Stimulated activated CD8-positive, alpha-beta memory T cell treated with anti-CD3 and anti-CD28 coated beads, Interleukin-2, amount 100 ng/mL, for 48 hours (primary cell): ENCODE measurements around the gene NOL4L.
"Not testable (repeated sequence)": the region's sequence is repeated elsewhere in the genome, so short reads cannot be mapped to it uniquely, and the experiment has no call there.

ENCODE experiments used
- DNase-seq, 2 donors: peaks; one replicate each; pipeline ENCODE4 v3.0.0-alpha.2; 2020; ENCODE audit warnings: low read depth in 2 of 2

NOL4L gene

DNA sequence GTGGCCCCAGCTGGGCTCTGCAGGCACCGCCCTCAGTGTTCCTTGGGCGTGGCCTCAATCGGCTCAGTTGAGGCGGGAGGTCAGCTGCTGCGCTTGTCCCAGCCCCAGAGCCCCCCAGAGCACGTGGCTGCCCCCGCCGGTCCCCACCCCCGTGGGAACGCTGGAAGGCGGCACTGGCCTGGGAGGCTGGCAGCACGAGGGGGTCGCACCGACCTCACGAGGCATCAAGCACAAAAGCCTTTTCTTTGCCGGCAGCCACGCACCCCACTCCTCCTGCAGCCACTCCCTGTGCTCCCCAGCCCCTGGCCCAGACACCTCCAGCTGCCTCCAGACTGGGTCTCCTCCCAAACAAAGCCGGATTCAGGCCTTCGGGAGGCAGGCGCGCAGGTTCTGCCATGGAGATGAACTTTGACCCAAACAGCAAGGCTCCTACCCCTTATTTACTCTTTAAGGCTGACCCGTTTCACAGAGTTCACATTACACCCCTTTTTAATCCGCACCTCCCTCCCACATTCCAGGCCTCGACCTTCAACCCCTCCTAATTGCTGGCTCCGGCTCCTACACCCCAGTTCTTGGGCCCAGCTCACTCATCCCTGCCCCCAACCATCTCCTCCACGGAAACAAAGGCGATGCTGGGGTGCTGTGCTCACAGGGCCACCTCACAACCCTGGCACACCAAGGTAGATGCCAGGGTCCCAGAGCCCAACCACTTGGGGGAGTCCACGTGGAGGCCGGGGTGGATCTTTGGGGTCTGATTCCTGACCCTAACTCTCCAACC is 111.7 kb downstream of the NOL4L start:
- DNase-seq, result no peak

DNA sequence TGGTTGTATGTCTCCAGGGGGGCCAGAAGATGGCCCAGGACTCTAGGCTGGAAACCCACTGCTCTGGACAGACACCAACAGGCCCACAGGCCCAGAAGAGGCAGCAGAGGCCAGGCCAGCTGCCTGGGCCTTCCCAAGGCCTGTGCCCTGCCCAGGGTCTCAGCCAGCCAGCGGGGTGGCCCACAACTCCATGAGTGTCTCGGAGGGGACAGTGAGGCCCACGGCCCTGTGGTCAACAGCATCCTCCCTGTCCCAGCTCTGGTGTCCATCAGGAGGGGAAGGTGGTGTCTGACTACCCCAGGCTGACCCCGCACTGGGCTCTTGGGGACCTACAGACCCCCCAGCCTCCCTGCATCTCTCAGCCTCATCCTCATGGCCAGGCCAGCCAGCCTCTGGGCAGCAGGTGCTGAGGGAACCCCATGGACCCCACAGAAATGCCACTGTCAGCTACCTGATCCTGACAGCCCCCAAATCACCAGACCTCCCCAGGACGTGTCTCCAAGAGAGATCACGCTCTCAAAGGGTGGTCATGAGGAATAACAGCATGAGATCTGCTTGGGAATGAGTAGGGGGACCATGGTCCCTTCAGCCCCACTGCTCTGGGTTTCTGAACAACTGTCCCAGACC is 112.4 kb downstream of the NOL4L start:
- DNase-seq, result no peak

- DNase-seq, result no peak
These were observed 114.2 kb downstream of the NOL4L start for GRCh38 chr20:32470940-32471339.

DNA sequence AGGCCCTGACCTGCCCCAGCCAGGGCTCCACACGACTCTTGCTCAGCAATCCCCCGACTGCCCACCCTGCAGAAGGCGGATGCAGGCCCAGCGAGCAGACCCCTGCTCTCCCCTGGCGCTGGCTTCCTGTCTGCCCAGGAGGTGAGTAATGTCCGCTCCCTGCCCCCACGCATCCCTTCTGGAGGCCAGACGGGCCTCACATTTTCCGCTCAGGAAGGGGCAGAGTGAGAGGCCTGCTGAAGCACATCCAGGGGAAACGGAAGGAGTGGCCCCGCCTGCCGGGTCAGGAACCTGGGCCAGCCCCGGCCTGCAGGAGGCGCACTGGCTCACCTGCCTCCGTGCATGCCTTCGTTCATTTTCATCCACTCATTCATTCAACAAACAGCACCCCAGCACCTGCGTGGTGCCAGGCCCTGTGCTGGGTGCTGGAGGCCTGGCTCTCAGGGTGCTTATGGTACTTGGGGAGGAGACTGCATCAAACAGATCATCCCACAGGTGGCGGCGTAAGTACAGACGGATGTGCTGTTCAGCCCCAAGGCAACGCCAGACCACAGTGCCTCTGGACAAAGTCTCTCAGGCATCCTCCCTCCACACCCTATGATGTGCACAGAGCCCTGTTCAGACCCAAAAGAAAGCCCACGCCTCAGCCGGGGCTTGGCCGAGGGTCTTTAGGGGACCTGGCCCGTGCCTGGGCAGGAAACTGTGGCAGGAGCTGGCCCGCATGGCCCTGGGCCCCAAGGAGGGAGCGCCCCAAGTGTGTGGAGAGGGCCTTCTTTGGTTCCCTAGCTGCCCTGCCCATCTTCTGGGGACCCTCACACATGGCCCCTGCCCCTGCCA is 114.9 kb downstream of the NOL4L start:
- no peak for DNase-seq

- DNase-seq, result no peak
These were observed 116.3 kb downstream of the NOL4L start for GRCh38 chr20:32468860-32469259.

- DNase-seq, result no peak
These were observed 116.9 kb downstream of the NOL4L start for GRCh38 chr20:32468313-32468640.

DNA sequence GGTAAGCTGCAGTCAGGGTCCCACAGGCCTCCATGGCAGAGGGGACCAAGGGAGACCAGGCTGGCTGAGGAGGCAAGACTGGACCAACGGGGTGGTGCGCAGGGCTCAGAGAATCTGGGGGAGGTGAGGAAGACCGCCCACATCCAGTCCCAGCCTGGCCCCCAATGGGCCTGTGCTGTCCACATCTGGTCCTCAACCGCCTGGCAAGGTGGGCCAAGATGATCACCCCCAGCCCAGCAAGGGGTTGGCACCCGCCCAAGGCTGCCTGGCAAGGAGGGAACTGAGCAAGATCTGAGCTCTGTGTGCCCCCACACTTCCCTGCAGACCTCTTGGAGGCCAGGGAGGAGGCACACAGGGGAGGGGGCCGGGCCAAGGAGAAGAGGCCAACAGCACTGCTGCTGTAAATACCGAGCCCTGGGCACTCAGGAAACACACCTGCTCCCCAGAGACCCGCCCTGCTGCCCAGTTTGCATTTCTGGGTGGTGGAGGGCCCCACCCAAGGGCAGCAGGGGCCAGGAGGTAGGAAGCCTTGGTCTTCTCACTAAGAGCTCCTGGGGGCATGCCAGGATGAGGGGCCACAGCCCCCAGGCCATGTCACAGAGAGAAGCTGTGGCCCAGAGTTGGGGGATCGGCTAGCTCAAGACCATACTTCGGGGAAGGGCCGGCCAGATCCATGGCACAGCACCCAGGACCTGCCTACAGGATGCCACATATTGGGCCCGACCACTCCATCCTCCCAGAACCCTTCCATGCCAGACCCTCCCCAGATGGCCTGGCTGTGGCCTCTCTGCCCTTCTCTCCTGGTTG is 117.4 kb downstream of the NOL4L start:
- no peak for DNase-seq

DNA sequence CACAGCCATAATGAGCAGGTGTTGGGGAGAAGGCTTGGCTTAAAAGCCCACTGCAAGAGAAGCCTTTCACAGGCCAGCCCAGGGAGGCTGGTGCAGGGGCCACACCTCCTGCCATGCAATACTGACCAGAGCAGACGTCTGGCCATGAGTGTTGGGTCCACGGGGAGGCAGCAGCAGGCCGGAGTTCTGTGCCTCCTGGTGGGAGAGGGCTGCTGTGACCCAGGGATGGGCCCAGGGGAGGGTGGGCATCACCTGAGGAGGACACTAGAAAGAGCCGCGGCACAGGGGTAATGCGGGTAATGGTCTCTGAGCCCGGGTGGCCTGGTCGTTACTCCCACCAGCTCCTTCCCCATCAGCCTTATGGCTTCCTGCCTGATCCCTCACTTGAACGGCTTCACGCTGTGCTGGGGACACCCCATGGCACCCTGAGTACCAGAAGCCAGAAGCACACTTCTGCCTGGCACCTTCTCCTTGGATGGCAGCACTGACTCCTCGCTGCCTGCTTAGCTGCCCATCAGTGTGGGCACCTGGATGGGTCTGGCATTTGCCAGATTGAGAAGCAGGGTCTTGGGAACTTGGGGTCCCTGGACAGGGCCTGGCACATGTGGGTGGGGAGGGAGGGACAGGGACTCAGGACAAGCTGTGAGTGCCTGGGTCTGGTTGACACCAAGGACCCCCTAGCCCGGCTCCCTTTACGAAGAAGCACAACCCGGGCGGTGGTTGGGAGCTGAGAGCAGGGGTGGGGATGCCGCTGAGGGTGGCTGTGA is 118.2 kb downstream of the NOL4L start:
- no peak for DNase-seq

DNA sequence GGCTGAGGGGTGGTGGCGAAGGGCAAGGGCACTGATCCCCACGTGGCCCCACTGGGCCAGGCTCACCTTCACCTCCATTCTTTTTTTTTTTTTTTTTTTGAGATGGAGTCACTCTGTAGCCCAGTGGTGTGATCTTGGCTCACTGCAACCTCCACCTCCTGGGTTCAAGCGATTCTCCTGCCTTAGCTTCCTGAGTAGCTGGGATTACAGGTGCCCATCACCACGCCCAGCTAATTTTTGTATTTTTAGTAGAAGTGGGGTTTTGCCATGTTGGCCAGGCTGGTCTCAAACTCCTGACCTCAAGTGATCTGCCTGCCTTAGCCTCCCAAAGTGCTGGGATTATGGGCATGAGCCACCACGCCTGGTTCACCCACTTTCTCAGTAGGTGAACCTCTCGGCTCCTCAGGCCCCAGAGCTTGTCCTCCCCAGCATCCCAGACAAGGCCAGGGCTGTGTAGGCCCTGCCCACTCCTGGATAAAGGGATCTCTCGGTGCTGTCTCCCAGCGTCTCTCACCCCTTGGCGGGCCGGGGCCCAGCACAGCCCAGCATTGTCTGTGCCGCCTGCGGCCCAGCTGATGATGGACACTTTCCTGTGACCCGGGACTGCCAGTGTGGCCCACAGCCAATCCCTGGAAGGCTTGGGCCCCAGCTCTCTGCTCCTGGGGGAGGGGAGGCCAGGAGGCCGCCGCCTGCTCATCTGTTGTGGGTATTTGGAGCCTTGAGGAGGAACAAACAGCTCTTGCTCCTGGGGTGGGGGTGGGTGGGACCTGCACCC is 119.0 kb downstream of the NOL4L start:
- not testable (repeated sequence) for DNase-seq

GRCh38 chr20:32465092-32465900 is 119.8 kb downstream of the NOL4L start:
- no peak for DNase-seq

DNA sequence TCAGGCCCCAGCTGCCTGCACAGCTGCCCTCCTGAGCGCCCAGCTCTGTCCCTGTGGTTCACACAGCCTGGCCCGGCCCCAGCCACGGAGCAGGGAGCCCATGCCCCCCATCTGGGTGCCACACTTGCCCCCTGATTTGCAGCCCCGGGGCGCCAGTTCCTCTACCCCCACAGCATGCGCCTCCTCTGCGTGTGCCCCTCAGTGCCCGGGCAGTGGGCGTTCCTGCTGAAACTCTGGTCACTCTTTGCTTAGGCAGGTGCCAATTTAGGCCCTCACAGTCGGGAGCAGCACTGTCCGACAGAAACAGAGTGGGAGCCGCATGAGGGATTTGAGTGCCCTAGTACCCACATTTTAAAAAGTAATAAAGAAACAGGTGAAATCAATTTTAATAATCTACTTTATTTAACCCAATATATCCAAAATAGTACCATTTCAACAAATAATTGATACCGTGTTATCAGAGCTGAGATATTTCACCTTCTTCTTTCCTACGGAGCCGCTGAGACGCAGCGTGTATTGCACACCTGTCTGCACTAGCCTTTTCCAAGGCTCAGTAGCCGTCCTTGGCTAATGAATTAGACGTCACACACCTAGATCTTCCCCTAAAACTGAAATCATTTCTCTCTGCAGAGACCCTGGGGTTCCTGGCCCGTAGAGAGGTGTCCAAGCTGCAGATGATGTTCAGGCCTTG is 120.6 kb downstream of the NOL4L start:
- no peak for DNase-seq

DNA sequence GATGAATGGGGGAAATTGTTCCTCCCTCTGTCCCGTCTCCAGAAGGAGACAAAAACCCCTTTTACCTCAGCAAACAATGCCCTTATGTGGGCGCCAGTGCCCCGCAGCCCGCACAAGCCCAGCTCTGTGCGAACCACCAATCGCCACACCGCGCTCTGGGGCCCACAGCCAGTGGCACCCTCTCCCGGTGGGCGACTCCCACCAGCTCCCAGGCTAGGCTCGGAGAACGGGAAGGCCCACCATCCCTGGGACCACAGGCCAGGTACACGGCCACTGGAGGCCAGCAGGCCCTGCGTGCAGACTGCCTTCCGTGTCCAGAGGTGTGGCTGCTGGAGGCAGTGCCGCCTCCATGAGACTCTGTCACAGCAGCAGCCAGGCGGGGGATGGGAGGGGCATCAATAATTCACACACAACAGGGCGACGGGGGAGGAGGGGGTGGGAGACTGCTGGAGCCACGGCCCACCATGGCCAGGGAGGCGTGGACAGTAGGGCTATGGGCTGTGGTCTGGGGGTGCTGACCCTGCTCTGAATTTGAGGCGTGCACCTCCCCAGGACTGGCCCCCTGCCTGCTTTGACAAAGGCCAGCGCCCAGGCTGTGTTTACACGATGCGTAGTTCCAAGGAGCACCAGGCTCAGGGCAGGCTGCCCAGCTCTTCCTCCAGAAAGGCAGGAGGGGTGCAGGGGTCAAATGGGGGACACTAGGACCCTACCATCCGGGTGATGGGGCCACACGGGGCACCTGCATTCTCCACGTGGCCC is 121.3 kb downstream of the NOL4L start:
- no peak for DNase-seq

GRCh38 chr20:32462900-32463641 is 122.1 kb downstream of the NOL4L start:
- no peak for DNase-seq

DNA sequence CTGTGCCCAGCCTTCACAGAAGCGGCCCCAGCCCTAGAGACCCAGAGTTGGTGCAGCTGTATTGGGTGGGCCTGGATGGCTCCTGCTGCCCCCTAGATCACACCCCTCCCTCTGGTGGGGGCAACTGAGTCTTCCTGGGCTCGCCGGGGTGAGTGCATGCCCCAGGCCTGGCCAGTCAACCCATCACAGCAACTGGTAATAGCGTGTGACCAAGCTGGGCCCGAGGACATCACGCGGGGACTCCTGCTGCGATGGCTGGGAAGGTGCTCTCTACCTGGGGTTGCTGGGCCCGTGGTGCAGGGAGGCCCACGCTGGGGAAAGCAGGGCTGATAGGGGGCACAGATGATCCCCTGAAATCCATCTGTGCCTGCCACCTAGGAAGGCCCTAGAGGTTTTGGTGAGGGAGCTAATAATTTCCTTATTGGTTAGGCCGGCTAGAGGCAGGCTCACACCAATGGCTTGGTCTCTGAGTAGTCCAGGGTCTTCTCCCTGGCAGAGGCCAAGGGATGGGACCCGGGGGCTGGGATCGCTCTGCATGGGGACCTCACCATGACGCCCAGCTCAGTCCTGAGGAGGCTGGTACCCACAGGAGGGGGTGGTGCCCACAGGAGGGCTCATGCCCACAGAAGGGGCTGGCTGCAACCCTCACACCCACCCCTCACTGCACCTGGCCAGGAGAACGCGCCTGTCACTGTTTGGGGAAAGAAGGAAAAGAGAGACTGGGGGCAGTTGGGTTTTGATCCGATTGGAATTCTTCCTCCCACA is 123.1 kb downstream of the NOL4L start:
- no peak for DNase-seq

DNA sequence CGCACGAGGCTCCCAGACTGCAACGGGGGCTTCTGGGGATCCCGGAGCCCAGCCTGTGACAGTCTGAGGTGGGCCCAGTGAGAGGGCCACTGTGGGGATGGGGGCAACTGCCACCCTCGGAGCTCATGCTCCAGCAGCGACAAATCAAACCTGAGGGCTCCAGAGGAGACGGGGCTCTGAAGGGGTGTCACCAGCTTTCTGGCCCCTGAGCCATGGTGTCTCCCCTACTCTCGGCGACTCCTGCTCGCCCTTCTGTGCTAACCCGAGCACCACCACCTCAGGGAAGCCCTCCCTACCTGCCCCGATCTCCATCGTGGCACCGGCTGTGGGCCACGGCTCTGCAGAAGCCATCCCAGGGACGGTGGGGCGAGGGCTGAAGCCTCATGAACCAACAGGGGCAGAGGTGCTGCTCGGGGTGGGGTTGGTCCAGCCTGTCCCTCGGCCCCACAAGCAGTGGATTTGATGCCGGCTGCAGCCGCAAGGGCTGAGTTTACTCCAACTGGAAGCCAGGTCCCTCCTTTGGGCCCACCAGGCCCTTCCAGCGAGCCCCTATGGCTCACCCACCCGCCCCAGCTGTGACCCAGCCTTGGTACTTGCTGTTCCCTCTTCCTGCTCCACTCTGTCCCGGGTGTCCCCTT is 124.3 kb downstream of the NOL4L start:
- DNase-seq, result no peak

DNA sequence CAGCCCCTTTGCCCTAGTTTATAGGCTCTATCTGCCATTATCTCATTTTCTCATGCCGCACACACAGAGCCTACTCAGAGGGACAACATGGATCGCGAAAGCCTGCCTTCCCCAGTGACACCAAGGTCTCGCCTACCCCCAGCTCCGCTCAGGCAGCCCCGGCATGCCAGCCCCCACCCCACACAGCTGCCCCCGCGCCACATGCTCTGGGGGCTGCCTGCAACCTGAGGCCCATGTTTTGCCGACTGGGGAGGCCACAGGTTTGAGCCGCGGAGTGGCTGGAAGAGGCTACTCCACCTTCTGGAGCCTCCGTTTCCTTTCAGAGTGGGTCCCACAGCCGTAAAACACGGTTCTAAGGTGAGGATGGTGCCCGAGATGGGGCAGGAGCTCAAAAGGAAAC is 124.9 kb downstream of the NOL4L start:
- DNase-seq, result no peak
